Erythroblast (primary cell): ENCODE data around the gene KRT2.

Experiments used
- GATA1 ChIP-seq: IDR thresholded peaks from 2 replicates; pipeline ENCODE4 v1.6.1; 2011; ENCODE audit warnings: low read depth, mild to moderate bottlenecking, control low read depth, low read length, moderate library complexity
- POLR2A ChIP-seq: IDR thresholded peaks from 2 replicates; pipeline ENCODE4 v1.6.1; 2011; ENCODE audit warnings: mild to moderate bottlenecking, low read length

DNA sequence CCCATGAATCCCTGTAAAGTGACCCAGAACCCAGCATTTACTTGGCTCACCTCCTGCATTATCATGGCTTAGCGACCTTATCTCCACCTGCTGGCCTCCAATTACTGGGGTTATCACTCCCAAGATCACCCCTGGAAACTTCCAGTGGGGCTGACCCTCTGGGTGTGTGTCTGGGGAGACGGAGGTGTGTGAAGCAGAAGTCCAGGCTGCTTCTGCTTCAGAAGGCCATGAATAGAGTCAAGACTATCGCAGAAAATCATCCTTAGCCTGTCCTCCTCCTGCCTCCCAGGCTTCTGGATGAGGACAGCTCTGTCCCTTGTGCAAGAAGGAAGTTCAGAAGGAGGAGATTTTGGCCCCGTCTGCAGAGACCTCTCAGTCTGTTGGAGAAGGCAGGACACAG lies 50.3 kb downstream of the KRT2 start:
- TF ChIP-seq POLR2A: no peak
- no peak for TF ChIP-seq GATA1
